Nephron progenitor cell (in vitro differentiated cells): ENCODE measurements around the gene STARD7.
"Not testable (repeated sequence)": the region's sequence is repeated elsewhere in the genome, so short reads cannot be mapped to it uniquely, and the experiment has no call there.

Experiments used
- DNase-seq: peaks from one replicate; pipeline ENCODE4 v3.0.0; 2021
- H3K27ac Mint-ChIP-seq: 2 replicates; pipeline ENCODE4 v1.8.0; 2021; ENCODE audit warnings: mild to moderate bottlenecking, moderate library complexity, mixed read lengths
- H3K27me3 Mint-ChIP-seq: 2 replicates; pipeline ENCODE4 v1.8.0; 2021; ENCODE audit warnings: mild to moderate bottlenecking, low read depth, mixed read lengths; ENCODE audit not compliant: poor library complexity
- H3K36me3 Mint-ChIP-seq: 2 replicates; pipeline ENCODE4 v1.8.0; 2021; ENCODE audit warnings: low read depth, mixed read lengths
- H3K4me1 Mint-ChIP-seq: 2 replicates; pipeline ENCODE4 v1.8.0; 2021; ENCODE audit warnings: mixed read lengths
- H3K4me3 Mint-ChIP-seq: 2 replicates; pipeline ENCODE4 v1.8.0; 2021; ENCODE audit warnings: mild to moderate bottlenecking, moderate library complexity, mixed read lengths
- H3K9me3 Mint-ChIP-seq: 2 replicates; pipeline ENCODE4 v1.8.0; 2021; ENCODE audit warnings: mild to moderate bottlenecking, moderate library complexity, mixed read lengths
- CTCF ChIP-seq: fragments of 200-600 bp; sonication (generic); IDR thresholded peaks from 2 replicates; pipeline ENCODE4 v1.5.0; 2021; ENCODE audit warnings: antibody characterized with exemption

Gene STARD7

DNA sequence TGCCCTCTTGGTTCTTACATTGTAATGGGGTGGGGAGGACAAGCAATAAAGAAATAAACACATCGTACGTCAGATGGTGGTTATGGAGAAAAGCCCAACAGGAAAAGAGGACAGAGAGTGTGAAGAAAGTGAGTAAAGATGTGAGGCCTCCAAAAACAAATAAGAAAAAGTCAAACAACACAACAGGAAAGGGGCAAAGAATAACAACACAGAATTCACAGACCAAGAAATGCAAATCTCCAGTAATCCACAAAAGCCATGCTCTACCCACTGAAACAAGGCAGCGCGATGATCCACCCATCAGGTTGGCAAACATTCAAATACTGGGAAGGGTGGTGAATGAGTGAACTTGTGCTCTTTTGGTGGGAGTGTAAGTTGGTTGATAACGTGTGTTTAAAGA lies 46.7 kb downstream of the STARD7 start:
- Mint-ChIP-seq H3K9me3 (peaks cover 7% of the 10 kb centered on the region), H3K27ac (peak overlapping the region; percentile 11), H3K4me3 (no peak overlapping the region), H3K36me3 (no peaks in the 10 kb centered on the region), H3K4me1 (peaks cover 60% of the 10 kb centered on the region), H3K27me3 (peaks cover 15% of the 10 kb centered on the region)
- TF ChIP-seq CTCF: no peak
- no peak for DNase-seq

GRCh38 chr2:96160366-96160765 lies 48.3 kb downstream of the STARD7 start:
- H3K4me1 Mint-ChIP-seq: peaks cover 66% of the 10 kb centered on the region
- not testable (repeated sequence) for H3K4me3 Mint-ChIP-seq, DNase-seq, H3K36me3 Mint-ChIP-seq, H3K9me3 Mint-ChIP-seq, H3K27ac Mint-ChIP-seq
- H3K27me3 Mint-ChIP-seq: peaks cover 15% of the 10 kb centered on the region

DNA sequence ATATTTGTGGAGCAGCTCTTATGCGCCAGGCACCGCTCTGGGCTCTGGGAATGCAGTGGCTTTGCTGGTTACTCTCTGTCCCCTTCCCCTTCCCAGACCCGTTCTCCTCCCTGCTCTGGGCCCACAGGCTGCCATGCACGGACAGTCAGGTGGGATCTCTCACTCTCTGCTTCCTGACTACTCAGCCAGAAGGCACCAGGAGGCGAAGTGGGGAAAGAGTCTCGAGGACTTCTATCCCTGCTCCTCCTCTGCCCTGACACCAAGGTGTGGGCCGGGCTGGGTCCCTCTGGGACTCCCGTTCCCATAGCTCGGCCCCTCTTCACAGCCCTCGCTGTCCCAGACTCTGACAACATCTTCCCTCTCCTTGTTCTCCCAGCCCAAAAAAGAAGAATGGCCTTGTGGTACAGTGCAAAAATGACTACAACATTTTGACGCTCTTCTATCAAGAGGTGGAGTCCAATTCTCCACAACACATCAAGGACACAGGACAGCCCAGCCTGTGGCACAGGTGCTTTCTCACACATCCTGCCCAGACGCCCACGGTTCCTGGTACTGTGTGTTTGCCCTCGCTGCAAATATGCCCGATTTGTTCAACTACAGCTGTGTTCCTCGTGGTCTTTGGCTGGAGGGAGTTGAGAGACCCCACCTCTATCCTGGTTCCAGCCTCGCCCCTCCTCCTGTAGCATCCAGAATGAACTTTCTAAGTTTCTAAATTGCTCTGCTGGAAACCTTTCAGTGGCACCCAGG lies 49.4 kb downstream of the STARD7 start:
- Mint-ChIP-seq H3K36me3 (no peaks in the 10 kb centered on the region), H3K9me3 (peaks cover 7% of the 10 kb centered on the region), H3K27ac (peak overlapping the region; percentile 8), H3K27me3 (peaks cover 12% of the 10 kb centered on the region), H3K4me1 (peaks cover 58% of the 10 kb centered on the region), H3K4me3 (no peak overlapping the region)
- TF ChIP-seq CTCF: no peak
- DNase-seq: no peak

DNA sequence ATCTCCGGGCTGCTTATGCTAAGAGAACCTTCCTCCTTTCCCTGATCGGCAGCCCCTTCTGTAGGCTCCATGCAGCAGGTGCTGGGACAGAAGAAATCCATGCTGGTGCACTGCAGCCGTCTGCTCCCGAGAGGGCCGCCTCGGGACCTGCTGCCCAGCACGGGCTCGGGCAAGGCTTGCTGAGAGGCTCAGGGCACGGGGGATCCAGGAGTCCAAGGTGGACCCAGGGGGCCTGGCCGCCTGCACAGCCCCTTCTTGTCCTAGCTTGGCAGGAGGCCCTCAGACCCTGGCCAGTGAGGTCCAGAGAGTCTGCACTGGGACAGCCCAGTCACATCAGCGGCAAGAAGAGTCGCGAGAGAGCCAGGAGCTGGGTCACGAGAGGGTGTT lies 50.1 kb downstream of the STARD7 start:
- Mint-ChIP-seq H3K27me3 (peaks cover 12% of the 10 kb centered on the region), H3K27ac (peak overlapping the region; percentile 57), H3K4me1 (peaks cover 54% of the 10 kb centered on the region), H3K36me3 (no peaks in the 10 kb centered on the region), H3K9me3 (peaks cover 7% of the 10 kb centered on the region), H3K4me3 (no peak overlapping the region)
- no peak for DNase-seq
- no peak for TF ChIP-seq CTCF

DNA sequence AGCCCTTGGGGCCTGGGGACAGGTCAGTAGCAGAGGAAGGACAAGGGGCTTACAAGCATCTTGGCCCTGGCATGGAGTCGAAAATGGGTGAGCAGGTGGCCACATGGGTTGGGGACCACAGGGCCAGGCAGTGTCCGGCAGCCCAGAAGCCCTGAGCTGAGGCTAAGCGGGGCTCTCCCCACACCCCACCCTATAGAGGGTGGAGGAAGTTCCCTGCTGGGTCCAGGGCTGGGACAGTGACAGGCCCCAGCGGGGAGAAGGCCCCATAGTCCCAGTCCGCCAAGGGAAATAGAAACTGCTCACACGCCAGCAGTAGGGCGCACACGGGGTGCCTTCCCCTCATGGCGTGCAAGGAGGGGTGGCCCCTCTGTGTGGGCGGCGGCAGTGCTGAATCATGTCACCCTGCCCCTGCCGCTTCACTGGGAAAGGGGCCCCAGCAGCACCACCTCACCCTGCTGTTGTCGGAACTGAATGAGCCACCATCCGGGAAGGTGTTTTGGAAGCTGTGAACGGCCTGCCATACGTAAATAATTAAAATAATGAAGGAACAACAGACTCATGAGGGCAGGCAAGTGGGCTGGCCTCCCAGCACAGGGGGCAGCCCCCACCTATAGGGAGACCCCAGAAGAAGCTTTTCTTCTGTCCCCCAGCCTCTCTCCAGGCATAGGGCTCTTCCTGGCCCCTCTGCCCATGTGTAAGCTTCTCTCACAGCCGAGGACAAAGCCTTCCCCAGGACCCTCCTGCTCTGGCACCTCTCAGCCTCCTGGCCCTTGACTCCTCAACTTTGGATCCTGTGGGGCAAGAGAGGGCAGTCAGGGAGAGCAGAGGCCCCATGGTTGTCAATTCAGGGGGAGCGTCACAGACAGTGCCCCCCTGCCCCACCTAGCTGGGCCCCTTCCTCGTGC lies 50.7 kb downstream of the STARD7 start:
- H3K27ac Mint-ChIP-seq: peak overlapping the region; percentile 57
- TF ChIP-seq CTCF: no peak
- peaks cover 57% of the 10 kb centered on the region for H3K4me1 Mint-ChIP-seq
- peaks cover 12% of the 10 kb centered on the region for H3K27me3 Mint-ChIP-seq
- no peak overlapping the region for H3K4me3 Mint-ChIP-seq
- H3K9me3 Mint-ChIP-seq: peaks cover 7% of the 10 kb centered on the region
- DNase-seq: no peak
- no peaks in the 10 kb centered on the region for H3K36me3 Mint-ChIP-seq

GRCh38 chr2:96156926-96157648 lies 51.5 kb downstream of the STARD7 start:
- H3K4me3 Mint-ChIP-seq: no peak overlapping the region
- DNase-seq: no peak
- peaks cover 57% of the 10 kb centered on the region for H3K4me1 Mint-ChIP-seq
- no peaks in the 10 kb centered on the region for H3K36me3 Mint-ChIP-seq
- H3K9me3 Mint-ChIP-seq: peaks cover 7% of the 10 kb centered on the region
- TF ChIP-seq CTCF: no peak
- H3K27me3 Mint-ChIP-seq: peaks cover 9% of the 10 kb centered on the region
- H3K27ac Mint-ChIP-seq: no peak overlapping the region
